SH-SY5Y (cell line): ENCODE measurements around the gene BRAF.

Experiments used
- GATA2 ChIP-seq: IDR thresholded peaks from 2 replicates; pipeline ENCODE4 v1.6.1; 2011; ENCODE audit warnings: mild to moderate bottlenecking, low read depth, low read length
- GATA3 ChIP-seq: IDR thresholded peaks from 2 replicates; pipeline ENCODE4 v1.6.1; 2011; ENCODE audit warnings: low read depth, mild to moderate bottlenecking, low read length, moderate library complexity

DNA sequence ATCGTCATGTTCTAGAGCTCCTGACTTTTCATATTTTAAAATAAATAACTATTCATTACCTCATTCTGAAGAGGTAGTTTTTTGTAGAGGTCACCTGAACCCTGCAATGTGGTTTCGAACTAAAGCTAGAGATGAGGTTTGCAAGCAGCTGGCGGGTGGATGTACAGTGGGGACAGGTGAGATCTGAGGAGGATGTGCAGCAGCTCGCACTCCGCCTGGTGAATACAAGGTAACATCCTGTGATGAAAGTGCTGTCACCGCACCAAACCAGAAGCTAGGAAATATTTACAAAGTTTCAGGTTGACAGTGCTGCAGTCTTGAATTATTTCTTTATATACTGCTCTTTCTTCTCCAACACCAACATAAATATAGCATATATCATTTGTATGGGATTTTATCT is 201.7 kb downstream of the BRAF start:
- TF ChIP-seq GATA2 = no peak
- no peak for TF ChIP-seq GATA3
